Mesenchymal stem cell (in vitro differentiated cells and primary cell): Measurements from ENCODE around the gene SYS1.

Experiments used
- DNase-seq: peaks from one replicate; pipeline ENCODE4 v3.0.0-alpha.2; 2013
- H2AFZ ChIP-seq: one replicate; pipeline ENCODE4 v1.6.1; 2013; ENCODE audit warnings: low read depth, mild to moderate bottlenecking, control low read depth, inconsistent platforms, low read length, moderate library complexity
- H2AK5ac ChIP-seq: 2 replicates; pipeline ENCODE4 v1.6.1; 2013; ENCODE audit warnings: low read length, moderate library complexity, mild to moderate bottlenecking, inconsistent platforms; ENCODE audit not compliant: severe bottlenecking
- H2BK120ac ChIP-seq: one replicate; pipeline ENCODE4 v1.6.1; 2013; ENCODE audit warnings: low read depth, mild to moderate bottlenecking, inconsistent platforms, low read length, moderate library complexity
- H2BK12ac ChIP-seq, 2 experiments: one replicate each; pipeline ENCODE4 v1.6.1; 2013; ENCODE audit warnings: inconsistent platforms in 2 of 2, low read length in 2 of 2, mild to moderate bottlenecking in 2 of 2, moderate library complexity in 2 of 2, control low read depth in 1 of 2
- H2BK15ac ChIP-seq: one replicate; pipeline ENCODE4 v1.6.1; 2013; ENCODE audit warnings: mild to moderate bottlenecking, low read depth, inconsistent platforms; ENCODE audit not compliant: poor library complexity, severe bottlenecking
- H2BK5ac ChIP-seq: 2 replicates; pipeline ENCODE4 v1.6.1; 2013; ENCODE audit warnings: low read depth, mild to moderate bottlenecking, low read length, control low read depth, inconsistent platforms; ENCODE audit not compliant: poor library complexity, severe bottlenecking
- H3K14ac ChIP-seq, 2 experiments: one replicate each; pipeline ENCODE4 v1.6.1; 2013; ENCODE audit warnings: inconsistent platforms in 2 of 2, low read length in 2 of 2, control low read depth in 1 of 2, mild to moderate bottlenecking in 1 of 2, moderate library complexity in 1 of 2
- H3K18ac ChIP-seq, 2 experiments: one replicate each; pipeline ENCODE4 v1.6.1; 2013; ENCODE audit warnings: inconsistent platforms in 2 of 2, low read length in 2 of 2, control low read depth in 1 of 2, low read depth in 1 of 2, mild to moderate bottlenecking in 1 of 2
- H3K23ac ChIP-seq, 2 experiments: one replicate each; pipeline ENCODE4 v1.6.1; 2013; ENCODE audit warnings: inconsistent platforms in 2 of 2, low read length in 2 of 2, mild to moderate bottlenecking in 2 of 2, moderate library complexity in 2 of 2, control low read depth in 1 of 2
- H3K27ac ChIP-seq: 2 replicates; pipeline ENCODE4 v1.5.1; 2013; ENCODE audit warnings: mild to moderate bottlenecking, moderate library complexity, low read length, control low read depth, inconsistent platforms; ENCODE audit not compliant: poor library complexity, severe bottlenecking
- H3K27me3 ChIP-seq, 2 experiments: 2 replicates each; pipeline versions ENCODE4 v1.6.1 to v1.7.0; 2013; ENCODE audit warnings: low read length in 2 of 2, mild to moderate bottlenecking in 2 of 2, moderate library complexity in 2 of 2, control low read depth in 1 of 2, inconsistent platforms in 1 of 2; ENCODE audit not compliant: control insufficient read depth in 1 of 2, insufficient read depth in 1 of 2
- H3K36me3 ChIP-seq, 2 experiments: 2 replicates each; pipeline versions ENCODE4 v1.6.1 to v1.7.0; 2013; ENCODE audit warnings: low read length in 2 of 2, control low read depth in 1 of 2, inconsistent platforms in 1 of 2, low read depth in 1 of 2, mild to moderate bottlenecking in 1 of 2; ENCODE audit not compliant: insufficient read depth in 2 of 2, control insufficient read depth in 1 of 2
- H3K4ac ChIP-seq, 2 experiments: one replicate each; pipeline ENCODE4 v1.6.1; 2013; ENCODE audit warnings: inconsistent platforms in 2 of 2, low read length in 2 of 2, mild to moderate bottlenecking in 2 of 2, moderate library complexity in 2 of 2, control low read depth in 1 of 2, low read depth in 1 of 2
- H3K4me1 ChIP-seq: 2 replicates; pipeline ENCODE4 v1.6.1; 2013; ENCODE audit warnings: low read depth, low read length, control low read depth; ENCODE audit not compliant: control insufficient read depth, insufficient read depth
- H3K4me2 ChIP-seq: 2 replicates; pipeline ENCODE4 v1.6.1; 2013; ENCODE audit warnings: low read length, mild to moderate bottlenecking, inconsistent platforms; ENCODE audit not compliant: poor library complexity, severe bottlenecking
- H3K4me3 ChIP-seq, 2 experiments: 2 replicates each; pipeline versions ENCODE4 v1.5.1 to v1.7.0; 2013; ENCODE audit warnings: low read length in 2 of 2, mild to moderate bottlenecking in 2 of 2, control low read depth in 1 of 2, low read depth in 1 of 2; ENCODE audit not compliant: insufficient read depth in 1 of 2
- H3K79me1 ChIP-seq: replicated peaks from 2 replicates; pipeline ENCODE4 v1.6.1; 2013; ENCODE audit warnings: mild to moderate bottlenecking, control low read depth, low read length, inconsistent platforms; ENCODE audit not compliant: poor library complexity, severe bottlenecking
- H3K9ac ChIP-seq: 2 replicates; pipeline ENCODE4 v1.7.0; 2013; ENCODE audit warnings: mild to moderate bottlenecking, low read length, moderate library complexity
- H3K9me3 ChIP-seq: 2 replicates; pipeline ENCODE4 v1.7.0; 2013; ENCODE audit warnings: mild to moderate bottlenecking, low read length; ENCODE audit not compliant: control insufficient read depth
- H4K8ac ChIP-seq: one replicate; pipeline ENCODE4 v1.6.1; 2013; ENCODE audit warnings: inconsistent platforms, mild to moderate bottlenecking, low read length, moderate library complexity
- H4K91ac ChIP-seq: one replicate; pipeline ENCODE4 v1.6.1; 2013; ENCODE audit warnings: mild to moderate bottlenecking, low read length, inconsistent platforms
- WGBS: methylation state at CpG from one replicate; pipeline ENCODE4 v1.1.7; 2013; ENCODE audit warnings: mixed read lengths; 5-methylcytosine and 5-hydroxymethylcytosine counted together

The SYS1 gene

DNA sequence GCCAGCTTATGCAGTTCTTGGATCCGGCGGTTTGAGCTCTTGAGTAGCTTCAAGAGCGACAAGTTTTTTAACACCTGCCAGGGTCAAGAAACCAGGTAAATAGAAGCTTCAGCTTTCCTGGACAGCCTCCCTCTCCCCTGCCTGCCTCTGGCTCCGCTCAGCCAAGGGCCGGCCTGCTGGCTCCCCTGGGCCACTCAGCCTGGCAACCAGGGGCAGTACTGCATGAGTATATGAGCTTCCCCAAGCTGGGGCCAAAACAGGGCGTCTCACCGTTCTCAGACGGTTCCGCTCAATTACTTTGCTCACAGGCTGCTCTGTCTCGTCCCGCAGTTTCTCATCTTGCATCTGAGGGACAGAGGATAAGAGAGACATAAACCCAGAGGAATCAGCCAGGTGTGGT lies 14.3 kb downstream of the SYS1 start:
- Histone ChIP-seq H3K36me3 (peaks cover 7 to 10% of the 10 kb centered on the region in 2 experiments), H4K91ac (no peak overlapping the region), H2AK5ac (no peak overlapping the region), H2BK12ac (no peak overlapping the region), H3K14ac (no peak overlapping the region), H3K4ac (no peak overlapping the region), H3K9me3 (no peaks in the 10 kb centered on the region), H3K4me2 (no peak overlapping the region), H4K8ac (no peak overlapping the region), H2AFZ (no peak overlapping the region), H3K79me1 (peaks cover 8% of the 10 kb centered on the region), H3K18ac (no peak overlapping the region), H3K4me3 (no peak overlapping the region), H3K9ac (no peak overlapping the region), H2BK15ac (no peak overlapping the region), H3K27me3 (no peaks in the 10 kb centered on the region), H3K27ac (no peak overlapping the region), H2BK5ac (no peak overlapping the region), H3K4me1 (peaks cover 14% of the 10 kb centered on the region), H3K23ac (no peak overlapping the region), H2BK120ac (no peak overlapping the region)
- WGBS = 86% methylated on average over 11 of the region's 11 CpGs
- DNase-seq = no peak

DNA sequence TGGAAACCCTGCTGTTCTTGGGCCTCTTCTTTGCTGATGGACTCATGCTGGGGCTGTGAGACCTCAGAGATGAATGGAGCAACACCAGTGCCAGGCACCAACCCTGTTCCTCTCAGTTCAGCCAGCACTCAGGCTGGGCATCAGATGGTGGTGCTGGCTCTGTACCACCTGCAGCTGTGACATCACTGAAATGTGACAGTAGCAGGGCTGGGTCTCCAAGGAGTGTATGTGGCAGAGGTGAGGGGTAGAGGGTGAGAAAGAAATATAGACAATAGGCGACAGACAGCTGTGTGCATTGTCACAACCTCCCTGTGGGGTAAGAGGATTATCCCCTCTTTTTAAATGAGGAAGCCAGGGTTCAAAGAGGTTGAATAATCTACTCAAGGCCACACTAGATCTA lies 15.2 kb downstream of the SYS1 start, which contains the start of gene TP53TG5:
Gene TP53TG5, minus strand, starts transcription at position 135 of the 400 bp plus-strand sequence. Its CDS starts 89 bp downstream, at position 46.
- H3K36me3 ChIP-seq = peaks cover 7% of the 10 kb centered on the region in 2 experiments
- no peak within 1 kb of the TSS for H3K4ac ChIP-seq
- no peak within 1 kb of the TSS for H3K4me3 ChIP-seq
- no peak within 1 kb of the TSS for H3K14ac ChIP-seq
- no peak within 1 kb of the TSS for H3K18ac ChIP-seq
- 100% methylated on average over 1 of the region's 1 CpG for WGBS
- peaks cover 4% of the 10 kb centered on the region for H3K79me1 ChIP-seq
- no peak for DNase-seq
- no peak within 1 kb of the TSS for H3K9ac ChIP-seq
- H3K4me2 ChIP-seq = no peak within 1 kb of the TSS
- no peak within 1 kb of the TSS for H2BK120ac ChIP-seq
- no peaks in the 10 kb centered on the region for H3K9me3 ChIP-seq
- H4K91ac ChIP-seq = no peak within 1 kb of the TSS
- H3K27me3 ChIP-seq = no peaks in the 10 kb centered on the region
- H4K8ac ChIP-seq = no peak within 1 kb of the TSS
- H2AK5ac ChIP-seq = no peak within 1 kb of the TSS
- H3K23ac ChIP-seq = no peak within 1 kb of the TSS
- peaks cover 9% of the 10 kb centered on the region for H3K4me1 ChIP-seq
- no peak within 1 kb of the TSS for H3K27ac ChIP-seq
- H2BK5ac ChIP-seq = no peak within 1 kb of the TSS
- H2BK12ac ChIP-seq = no peak within 1 kb of the TSS
- no peak within 1 kb of the TSS for H2AFZ ChIP-seq
- H2BK15ac ChIP-seq = no peak within 1 kb of the TSS

DNA sequence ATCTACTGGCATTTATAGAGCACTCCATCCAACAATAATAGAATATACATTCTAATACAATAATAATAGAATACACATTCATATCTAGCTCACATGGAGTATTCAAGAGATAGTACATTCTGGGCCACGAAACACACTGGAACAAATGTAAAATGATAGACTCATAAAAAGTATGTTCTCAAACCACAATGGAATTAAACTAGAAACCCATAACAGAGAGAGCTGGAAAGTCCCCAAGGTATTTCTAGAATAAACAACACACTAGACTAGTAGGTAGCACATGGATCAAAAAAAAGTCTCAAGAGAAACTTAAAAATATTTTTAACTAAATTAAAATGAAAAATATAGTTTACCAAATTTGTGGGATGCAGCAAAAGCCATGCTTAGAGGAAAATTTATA lies 24.3 kb downstream of the SYS1 start:
- no peak overlapping the region for H4K8ac ChIP-seq
- no peaks in the 10 kb centered on the region for H3K27me3 ChIP-seq
- H3K14ac ChIP-seq = no peak overlapping the region
- H2AK5ac ChIP-seq = no peak overlapping the region
- H3K4me1 ChIP-seq = no peaks in the 10 kb centered on the region
- H3K36me3 ChIP-seq = no peaks in the 10 kb centered on the region
- H2BK12ac ChIP-seq = no peak overlapping the region
- H2BK120ac ChIP-seq = no peak overlapping the region
- WGBS = 80% methylated on average over 1 of the region's 1 CpG
- H2AFZ ChIP-seq = no peak overlapping the region
- peaks cover 3% of the 10 kb centered on the region for H3K79me1 ChIP-seq
- H4K91ac ChIP-seq = no peak overlapping the region
- H3K9ac ChIP-seq = no peak overlapping the region
- no peak overlapping the region for H3K4me2 ChIP-seq
- no peak overlapping the region for H3K4ac ChIP-seq
- no peak overlapping the region for H2BK15ac ChIP-seq
- no peak overlapping the region for H3K18ac ChIP-seq
- H3K9me3 ChIP-seq = peaks cover 6% of the 10 kb centered on the region
- H2BK5ac ChIP-seq = no peak overlapping the region
- H3K4me3 ChIP-seq = no peak overlapping the region
- no peak overlapping the region for H3K27ac ChIP-seq
- H3K23ac ChIP-seq = no peak overlapping the region
- no peak for DNase-seq

DNA sequence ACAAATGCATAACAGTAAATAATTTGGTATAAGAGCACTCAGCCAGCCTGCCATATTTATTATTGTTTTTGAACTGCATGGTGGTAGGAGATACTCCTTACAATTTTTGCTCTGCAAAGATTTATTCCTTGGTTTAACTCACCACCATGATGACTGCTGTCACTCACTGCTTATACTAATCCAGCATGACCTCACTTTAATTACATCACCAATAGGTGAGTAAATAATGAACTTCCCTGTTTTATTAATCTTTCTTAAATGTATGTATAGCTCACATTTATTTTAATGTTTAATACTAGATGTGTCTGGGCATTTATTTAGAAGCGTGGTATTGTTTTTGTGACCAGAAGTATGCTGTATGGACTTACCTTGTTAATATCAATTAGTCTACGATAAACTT lies 28.0 kb downstream of the SYS1 start:
- Histone ChIP-seq H3K27me3 (no peaks in the 10 kb centered on the region), H2BK5ac (no peak overlapping the region), H3K23ac (no peak overlapping the region), H3K4me1 (no peaks in the 10 kb centered on the region), H3K18ac (no peak overlapping the region), H3K4ac (no peak overlapping the region), H3K27ac (no peak overlapping the region), H2BK15ac (no peak overlapping the region), H2AK5ac (no peak overlapping the region), H4K8ac (no peak overlapping the region), H3K4me2 (no peak overlapping the region), H3K4me3 (no peak overlapping the region), H3K14ac (no peak overlapping the region), H2BK12ac (no peak overlapping the region), H3K9ac (no peak overlapping the region), H4K91ac (no peak overlapping the region), H2BK120ac (no peak overlapping the region), H3K36me3 (peaks cover 0 to 11% of the 10 kb centered on the region in 2 experiments), H3K9me3 (peaks cover 6% of the 10 kb centered on the region), H3K79me1 (peaks cover 3% of the 10 kb centered on the region), H2AFZ (no peak overlapping the region)
- DNase-seq = no peak
- no CpG with 5 or more reads among the region's 2 CpGs for WGBS
